WTC11 (cell line): ENCODE results near the gene FRMD6. TPM values are rescaled to one million over a fixed set of nuclear protein-coding genes. Genes with fewer than 3 reads are reported as not detected.

ENCODE experiments used
- ATAC-seq: fragments of 200-7000 bp; cut with Tn5 transposase; 2 replicates; pipeline ENCODE4 v1.10.0; 2021; ENCODE audit warnings: mild to moderate bottlenecking, moderate library complexity
- Bru-seq: library from RNA; stranded (reverse); fragments of 400-500 nt; gene quantifications from one replicate; lab custom pipeline; 2021; lab: Mats Ljungman, UMichigan
- CTCF ChIA-PET: fragments of 300-600 bp; sonication (Branson Sonifier 250); formaldehyde crosslinking; loops from one replicate; lab custom pipeline; 2021; ENCODE audit warnings: antibody characterized with exemption; lab: Charles Lee
- POLR2A ChIA-PET: fragments of 350-600 bp; sonication (Branson Sonifier 250); formaldehyde crosslinking; loops from one replicate; lab custom pipeline; 2021; ENCODE audit warnings: antibody characterized with exemption; lab: Charles Lee
- DNase-seq: peaks from one replicate; pipeline ENCODE4 v3.0.0; 2021; ENCODE audit warnings: low spot score
- H3K27ac Mint-ChIP-seq: 2 replicates; pipeline ENCODE4 v1.8.0; 2021; ENCODE audit warnings: mixed read lengths
- H3K27me3 Mint-ChIP-seq: 2 replicates; pipeline ENCODE4 v1.8.0; 2021; ENCODE audit warnings: low read depth, mild to moderate bottlenecking, moderate library complexity, mixed read lengths
- H3K36me3 Mint-ChIP-seq: 2 replicates; pipeline ENCODE4 v1.8.0; 2021; ENCODE audit warnings: mixed read lengths
- H3K4me1 Mint-ChIP-seq: 2 replicates; pipeline ENCODE4 v1.8.0; 2022; ENCODE audit warnings: mixed read lengths
- H3K4me3 Mint-ChIP-seq: 2 replicates; pipeline ENCODE4 v1.8.0; 2021; ENCODE audit warnings: mild to moderate bottlenecking, moderate library complexity, mixed read lengths
- H3K9me3 Mint-ChIP-seq: 2 replicates; pipeline ENCODE4 v1.8.0; 2021; ENCODE audit warnings: mixed read lengths
- CREB1 ChIP-seq: sonication (generic); formaldehyde crosslinking; IDR thresholded peaks from 2 replicates; pipeline ENCODE4 v1.8.0; 2023; ENCODE audit warnings: mild to moderate bottlenecking, missing genetic modification reagents
- EMX1 ChIP-seq: fragments of 250-450 bp; sonication (Bioruptor Pico); IDR thresholded peaks from 2 replicates; pipeline ENCODE4 v1.8.0; 2021; ENCODE audit warnings: mild to moderate bottlenecking
- ETV6 ChIP-seq: sonication (generic); formaldehyde crosslinking; IDR thresholded peaks from 2 replicates; pipeline ENCODE4 v1.8.1; 2022; ENCODE audit warnings: mild to moderate bottlenecking, missing genetic modification reagents
- FOXJ3 ChIP-seq: sonication (generic); formaldehyde crosslinking; IDR thresholded peaks from 2 replicates; pipeline ENCODE4 v1.9.0; 2021; ENCODE audit warnings: missing genetic modification reagents, mild to moderate bottlenecking, borderline replicate concordance
- GRHL2 ChIP-seq: fragments of 250-450 bp; sonication (Bioruptor Pico); IDR thresholded peaks from 2 replicates; pipeline ENCODE4 v1.8.0; 2022; ENCODE audit warnings: mild to moderate bottlenecking, moderate library complexity; ENCODE audit not compliant: insufficient replicate concordance, severe bottlenecking
- KAT7 ChIP-seq: sonication (generic); formaldehyde crosslinking; IDR thresholded peaks from 2 replicates; pipeline ENCODE4 v1.8.1; 2023; ENCODE audit warnings: missing genetic modification reagents, mild to moderate bottlenecking, borderline replicate concordance
- MYBL2 ChIP-seq: sonication (generic); formaldehyde crosslinking; IDR thresholded peaks from 2 replicates; pipeline ENCODE4 v1.8.1; 2023; ENCODE audit warnings: mild to moderate bottlenecking, moderate library complexity, missing genetic modification reagents
- NFATC4 ChIP-seq: fragments of 250-450 bp; sonication (Bioruptor Pico); IDR thresholded peaks from 2 replicates; pipeline ENCODE4 v1.9.0; 2021; ENCODE audit warnings: mild to moderate bottlenecking
- NFYB ChIP-seq: sonication (generic); formaldehyde crosslinking; conservative IDR thresholded peaks from 2 replicates; pipeline ENCODE4 v1.8.0; 2022; ENCODE audit warnings: low read depth, missing genetic modification reagents
- PRRX2 ChIP-seq: fragments of 250-450 bp; sonication (Bioruptor Pico); IDR thresholded peaks from 2 replicates; pipeline ENCODE4 v1.8.0; 2021; ENCODE audit warnings: mild to moderate bottlenecking
- SOX15 ChIP-seq: fragments of 250-450 bp; sonication (Bioruptor Pico); IDR thresholded peaks from 2 replicates; pipeline ENCODE4 v1.9.0; 2021; ENCODE audit warnings: mild to moderate bottlenecking
- TP53 ChIP-seq: sonication (generic); formaldehyde crosslinking; IDR thresholded peaks from 2 replicates; pipeline ENCODE4 v1.8.1; 2023; ENCODE audit warnings: mild to moderate bottlenecking, missing genetic modification reagents
- USF1 ChIP-seq: sonication (generic); formaldehyde crosslinking; IDR thresholded peaks from 2 replicates; pipeline ENCODE4 v1.8.0; 2022; ENCODE audit warnings: mild to moderate bottlenecking, missing genetic modification reagents
- ZBTB21 ChIP-seq: sonication (generic); formaldehyde crosslinking; IDR thresholded peaks from 2 replicates; pipeline ENCODE4 v1.8.1; 2023; ENCODE audit warnings: mild to moderate bottlenecking, missing genetic modification reagents, borderline replicate concordance
- ZNF219 ChIP-seq: sonication (generic); formaldehyde crosslinking; IDR thresholded peaks from 2 replicates; pipeline ENCODE4 v1.8.0; 2023; ENCODE audit warnings: missing genetic modification reagents, mild to moderate bottlenecking, borderline replicate concordance
- ZNF232 ChIP-seq: sonication (generic); formaldehyde crosslinking; IDR thresholded peaks from 2 replicates; pipeline ENCODE4 v1.8.0; 2022; ENCODE audit warnings: mild to moderate bottlenecking, missing genetic modification reagents
- ZNF423 ChIP-seq: fragments of 250-450 bp; sonication (Bioruptor Pico); IDR thresholded peaks from 2 replicates; pipeline ENCODE4 v2.1.2; 2022; ENCODE audit warnings: mild to moderate bottlenecking, moderate library complexity
- long read RNA-seq, 3 experiments: library from RNA in 1 of 3; library from capped mRNA in 1 of 3; library from polyadenylated mRNA in 1 of 3; unstranded in 2 of 3; stranded (forward) in 1 of 3; transcript quantifications; one replicate each; pipeline ENCODE4 v2.0.0, GENCODE V29; 2021
- total RNA-seq: library from RNA; stranded (reverse); gene quantifications from 3 replicates; pipeline ENCODE4 v1.2.3, GENCODE V29; 2021
- TF ChIP-seq, protein P1 (sequence below): fragments of 200-600 bp; IDR thresholded peaks from 2 replicates; pipeline ENCODE4 v1.8.0; 2022; ENCODE audit warnings: antibody characterized with exemption
- TF ChIP-seq, protein P2 (sequence below): sonication (generic); formaldehyde crosslinking; IDR thresholded peaks from 2 replicates; pipeline ENCODE4 v1.8.1; 2023; ENCODE audit warnings: mild to moderate bottlenecking, moderate library complexity, missing genetic modification reagents
- TF ChIP-seq, protein P3 (sequence below): sonication (generic); formaldehyde crosslinking; IDR thresholded peaks from 2 replicates; pipeline ENCODE4 v1.8.1; 2022; ENCODE audit warnings: low read depth, missing genetic modification reagents, borderline replicate concordance

FRMD6 gene
- 13.3 to 21.8 TPM (median 17.0 TPM) in 3 replicates for total RNA-seq
- percentile 57 among the genes with signal in this experiment for Bru-seq, nascent RNA
- long read RNA-seq, experiment 1, full-length matches to known transcripts: 57 of 89 reads
- long read RNA-seq, experiment 1, partial matches to known transcripts: 13 of 89 reads
- long read RNA-seq, experiment 1, other reads (novel, unspliced or antisense): 19 of 89 reads
- long read RNA-seq, experiment 2, full-length matches to known transcripts: 10 of 21 reads
- long read RNA-seq, experiment 2, partial matches to known transcripts: 10 of 21 reads
- long read RNA-seq, experiment 2, other reads (novel, unspliced or antisense): 1 of 21 reads
- long read RNA-seq, experiment 3: 0 reads

GRCh38 chr14:51651388-51652167 lies at the start of gene FRMD6:
Gene FRMD6 (plus strand): TSS chr14:51651910. CDS start chr14:51689837, 37,927 bp downstream.
- ATAC-seq (peak; percentile 80), DNase-seq (peak; percentile 89)
- CTCF ChIA-PET: interaction anchor here (0.6 to 2.5 kb wide), 20 partner anchors 9 to 791 kb away, joined by 3 to 16 read pairs (median 4); no protein-coding TSS in a partner anchor
- no peaks in the 10 kb centered on the region for H3K9me3 Mint-ChIP-seq
- H3K4me3 Mint-ChIP-seq: peak within 1 kb of the TSS; percentile 93
- H3K4me1 Mint-ChIP-seq: peaks cover 37% of the 10 kb centered on the region
- H3K27ac Mint-ChIP-seq: peak within 1 kb of the TSS; percentile 79
- H3K27me3 Mint-ChIP-seq: no peaks in the 10 kb centered on the region
- POLR2A ChIA-PET: interaction anchor here (0.5 to 1.0 kb wide), 3 partner anchors 51 to 125 kb away, joined by 3 read pairs; no protein-coding TSS in a partner anchor
- TF ChIP-seq USF1 (0 out of 2 replicates have a peak, but pooled peaks have one; percentile 4), TP53 (peak; percentile 57; the same call in 1 of the 2 replicates)
- TF ChIP-seq, protein P1, sequence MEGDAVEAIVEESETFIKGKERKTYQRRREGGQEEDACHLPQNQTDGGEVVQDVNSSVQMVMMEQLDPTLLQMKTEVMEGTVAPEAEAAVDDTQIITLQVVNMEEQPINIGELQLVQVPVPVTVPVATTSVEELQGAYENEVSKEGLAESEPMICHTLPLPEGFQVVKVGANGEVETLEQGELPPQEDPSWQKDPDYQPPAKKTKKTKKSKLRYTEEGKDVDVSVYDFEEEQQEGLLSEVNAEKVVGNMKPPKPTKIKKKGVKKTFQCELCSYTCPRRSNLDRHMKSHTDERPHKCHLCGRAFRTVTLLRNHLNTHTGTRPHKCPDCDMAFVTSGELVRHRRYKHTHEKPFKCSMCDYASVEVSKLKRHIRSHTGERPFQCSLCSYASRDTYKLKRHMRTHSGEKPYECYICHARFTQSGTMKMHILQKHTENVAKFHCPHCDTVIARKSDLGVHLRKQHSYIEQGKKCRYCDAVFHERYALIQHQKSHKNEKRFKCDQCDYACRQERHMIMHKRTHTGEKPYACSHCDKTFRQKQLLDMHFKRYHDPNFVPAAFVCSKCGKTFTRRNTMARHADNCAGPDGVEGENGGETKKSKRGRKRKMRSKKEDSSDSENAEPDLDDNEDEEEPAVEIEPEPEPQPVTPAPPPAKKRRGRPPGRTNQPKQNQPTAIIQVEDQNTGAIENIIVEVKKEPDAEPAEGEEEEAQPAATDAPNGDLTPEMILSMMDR: peak; percentile 40; the same call in 1 of the 2 replicates
- TF ChIP-seq, protein P2, sequence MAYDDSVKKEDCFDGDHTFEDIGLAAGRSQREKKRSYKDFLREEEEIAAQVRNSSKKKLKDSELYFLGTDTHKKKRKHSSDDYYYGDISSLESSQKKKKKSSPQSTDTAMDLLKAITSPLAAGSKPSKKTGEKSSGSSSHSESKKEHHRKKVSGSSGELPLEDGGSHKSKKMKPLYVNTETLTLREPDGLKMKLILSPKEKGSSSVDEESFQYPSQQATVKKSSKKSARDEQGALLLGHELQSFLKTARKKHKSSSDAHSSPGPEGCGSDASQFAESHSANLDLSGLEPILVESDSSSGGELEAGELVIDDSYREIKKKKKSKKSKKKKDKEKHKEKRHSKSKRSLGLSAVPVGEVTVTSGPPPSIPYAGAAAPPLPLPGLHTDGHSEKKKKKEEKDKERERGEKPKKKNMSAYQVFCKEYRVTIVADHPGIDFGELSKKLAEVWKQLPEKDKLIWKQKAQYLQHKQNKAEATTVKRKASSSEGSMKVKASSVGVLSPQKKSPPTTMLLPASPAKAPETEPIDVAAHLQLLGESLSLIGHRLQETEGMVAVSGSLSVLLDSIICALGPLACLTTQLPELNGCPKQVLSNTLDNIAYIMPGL: no peak
- H3K36me3 Mint-ChIP-seq: no peaks in the 10 kb centered on the region

- Mint-ChIP-seq H3K27me3 (no peaks in the 10 kb centered on the region), H3K4me3 (no peak overlapping the region), H3K27ac (no peak overlapping the region), H3K36me3 (no peaks in the 10 kb centered on the region), H3K9me3 (no peaks in the 10 kb centered on the region), H3K4me1 (peaks cover 24% of the 10 kb centered on the region)
- ATAC-seq (no peak), DNase-seq (no peak)
- POLR2A ChIA-PET: no interaction called here
- TF ChIP-seq ZNF423 (CRISPR knock-in tag) (no peak), ZNF232 (no peak), MYBL2 (CRISPR knock-in tag) (no peak), KAT7 (CRISPR knock-in tag) (no peak), PRRX2 (CRISPR knock-in tag) (no peak), GRHL2 (CRISPR knock-in tag) (no peak), NFYB (no peak), TP53 (no peak), FOXJ3 (CRISPR knock-in tag) (no peak), NFATC4 (CRISPR knock-in tag) (no peak), CREB1 (CRISPR knock-in tag) (no peak), ETV6 (CRISPR knock-in tag) (no peak), ZNF219 (no peak), SOX15 (no peak), ZBTB21 (CRISPR knock-in tag) (no peak), EMX1 (CRISPR knock-in tag) (no peak)
- TF ChIP-seq, protein P3, sequence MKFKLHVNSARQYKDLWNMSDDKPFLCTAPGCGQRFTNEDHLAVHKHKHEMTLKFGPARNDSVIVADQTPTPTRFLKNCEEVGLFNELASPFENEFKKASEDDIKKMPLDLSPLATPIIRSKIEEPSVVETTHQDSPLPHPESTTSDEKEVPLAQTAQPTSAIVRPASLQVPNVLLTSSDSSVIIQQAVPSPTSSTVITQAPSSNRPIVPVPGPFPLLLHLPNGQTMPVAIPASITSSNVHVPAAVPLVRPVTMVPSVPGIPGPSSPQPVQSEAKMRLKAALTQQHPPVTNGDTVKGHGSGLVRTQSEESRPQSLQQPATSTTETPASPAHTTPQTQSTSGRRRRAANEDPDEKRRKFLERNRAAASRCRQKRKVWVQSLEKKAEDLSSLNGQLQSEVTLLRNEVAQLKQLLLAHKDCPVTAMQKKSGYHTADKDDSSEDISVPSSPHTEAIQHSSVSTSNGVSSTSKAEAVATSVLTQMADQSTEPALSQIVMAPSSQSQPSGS (CRISPR knock-in tag): no peak
- CTCF ChIA-PET: no interaction called here
These were observed 49.4 kb upstream of the FRMD6 start for GRCh38 chr14:51602310-51602709.
